A673 (cell line): ENCODE results near the gene TJAP1. TPM values are rescaled to one million over a fixed set of nuclear protein-coding genes. Genes with fewer than 3 reads are reported as not detected.

ENCODE experiments used
- BruUV-seq: library from RNA; stranded (reverse); fragments of 400-500 nt; replicated peaks from 2 replicates; lab custom pipeline; 2021; lab: Mats Ljungman, UMichigan
- CTCF ChIA-PET: fragments of 300-600 bp; sonication (Branson Sonifier 250); formaldehyde crosslinking; loops from one replicate; lab custom pipeline; 2022; ENCODE audit warnings: antibody characterized with exemption; lab: Charles Lee
- POLR2A ChIA-PET: fragments of 300-600 bp; sonication (Branson Sonifier 250); formaldehyde crosslinking; loops from one replicate; lab custom pipeline; 2022; ENCODE audit warnings: antibody characterized with exemption; ENCODE audit not compliant: low non-redundant PET; lab: Charles Lee
- DNase-seq: peaks from one replicate; pipeline ENCODE4 v3.0.0-alpha.2; 2015; ENCODE audit warnings: low spot score
- H3K27ac ChIP-seq: fragments of 200-600 bp; sonication (generic); 2 replicates; pipeline ENCODE4 v1.5.1; 2016; ENCODE audit warnings: mixed run types, low read depth, mild to moderate bottlenecking, mixed read lengths, antibody characterized with exemption, low read length; ENCODE audit not compliant: poor library complexity, severe bottlenecking
- H3K27me3 ChIP-seq: fragments of 200-600 bp; sonication (generic); replicated peaks from 2 replicates; pipeline ENCODE4 v1.6.1; 2017; ENCODE audit warnings: mixed run types, low read depth, mild to moderate bottlenecking, mixed read lengths, antibody characterized with exemption, low read length; ENCODE audit not compliant: insufficient read depth, poor library complexity
- H3K36me3 ChIP-seq: fragments of 200-600 bp; sonication (generic); 2 replicates; pipeline ENCODE4 v1.6.1; 2016; ENCODE audit warnings: mixed run types, mild to moderate bottlenecking, mixed read lengths, antibody characterized with exemption, low read length; ENCODE audit not compliant: insufficient read depth, poor library complexity, severe bottlenecking
- H3K4me1 ChIP-seq: fragments of 200-600 bp; sonication (generic); 2 replicates; pipeline ENCODE4 v1.6.1; 2017; ENCODE audit warnings: mixed run types, mild to moderate bottlenecking, mixed read lengths, antibody characterized with exemption, low read length; ENCODE audit not compliant: insufficient read depth, poor library complexity, severe bottlenecking
- H3K4me3 ChIP-seq: fragments of 200-600 bp; sonication (generic); 2 replicates; pipeline ENCODE4 v1.5.1; 2016; ENCODE audit warnings: low read depth, mixed run types, mild to moderate bottlenecking, mixed read lengths, low read length; ENCODE audit not compliant: poor library complexity, severe bottlenecking
- H3K9me3 ChIP-seq: fragments of 200-600 bp; sonication (generic); 2 replicates; pipeline ENCODE4 v1.6.1; 2016; ENCODE audit warnings: mixed run types, low read depth, mild to moderate bottlenecking, mixed read lengths, antibody characterized with exemption, low read length; ENCODE audit not compliant: poor library complexity, severe bottlenecking
- EZH2 ChIP-seq: fragments of 200-600 bp; sonication (generic); IDR thresholded peaks from 2 replicates; pipeline ENCODE4 v1.6.1; 2017; ENCODE audit warnings: borderline replicate concordance, low read depth, mild to moderate bottlenecking, mixed read lengths, antibody characterized with exemption, low read length; ENCODE audit not compliant: poor library complexity, severe bottlenecking
- intact Hi-C: fragments of 100-400 bp; cut with micrococcal nuclease; formaldehyde crosslinking; loops from one replicate; pipeline ENCODE4 v1.10.0; 2022; ENCODE audit not compliant: unreplicated experiment
- total RNA-seq: library from RNA; stranded (reverse); gene quantifications from 2 replicates; pipeline ENCODE4 v1.2.3, GENCODE V29; 2021
- TF ChIP-seq, protein P1 (sequence below): fragments of 300-800, 200-600 bp; sonication (generic); conservative IDR thresholded peaks from 2 replicates; pipeline ENCODE4 v1.5.1; 2017; ENCODE audit warnings: low read depth, mild to moderate bottlenecking, antibody characterized with exemption, low read length, moderate library complexity, mixed read lengths

TJAP1 gene
- total RNA-seq, 1 experiment from 2014 or later: 46.0 TPM

- TF ChIP-seq, protein P1, sequence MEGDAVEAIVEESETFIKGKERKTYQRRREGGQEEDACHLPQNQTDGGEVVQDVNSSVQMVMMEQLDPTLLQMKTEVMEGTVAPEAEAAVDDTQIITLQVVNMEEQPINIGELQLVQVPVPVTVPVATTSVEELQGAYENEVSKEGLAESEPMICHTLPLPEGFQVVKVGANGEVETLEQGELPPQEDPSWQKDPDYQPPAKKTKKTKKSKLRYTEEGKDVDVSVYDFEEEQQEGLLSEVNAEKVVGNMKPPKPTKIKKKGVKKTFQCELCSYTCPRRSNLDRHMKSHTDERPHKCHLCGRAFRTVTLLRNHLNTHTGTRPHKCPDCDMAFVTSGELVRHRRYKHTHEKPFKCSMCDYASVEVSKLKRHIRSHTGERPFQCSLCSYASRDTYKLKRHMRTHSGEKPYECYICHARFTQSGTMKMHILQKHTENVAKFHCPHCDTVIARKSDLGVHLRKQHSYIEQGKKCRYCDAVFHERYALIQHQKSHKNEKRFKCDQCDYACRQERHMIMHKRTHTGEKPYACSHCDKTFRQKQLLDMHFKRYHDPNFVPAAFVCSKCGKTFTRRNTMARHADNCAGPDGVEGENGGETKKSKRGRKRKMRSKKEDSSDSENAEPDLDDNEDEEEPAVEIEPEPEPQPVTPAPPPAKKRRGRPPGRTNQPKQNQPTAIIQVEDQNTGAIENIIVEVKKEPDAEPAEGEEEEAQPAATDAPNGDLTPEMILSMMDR: no peak
- no peak for TF ChIP-seq EZH2
- no peak for DNase-seq
- POLR2A ChIA-PET: no interaction called here
- BruUV-seq: no TSS peak
- intact Hi-C loops: no loop called here
- Histone ChIP-seq H3K36me3 (peaks cover 8% of the 10 kb centered on the region), H3K9me3 (no peaks in the 10 kb centered on the region), H3K27ac (no peak overlapping the region), H3K4me1 (peaks cover 7% of the 10 kb centered on the region), H3K4me3 (no peak overlapping the region), H3K27me3 (no peaks in the 10 kb centered on the region)
- CTCF ChIA-PET: interaction anchor here (0.6 kb wide), 1 partner anchor 45 kb away, joined by 3 read pairs; no protein-coding TSS in a partner anchor
Measured at GRCh38 chr6:43451939-43452338, 25.4 kb upstream of the TJAP1 start.

DNA sequence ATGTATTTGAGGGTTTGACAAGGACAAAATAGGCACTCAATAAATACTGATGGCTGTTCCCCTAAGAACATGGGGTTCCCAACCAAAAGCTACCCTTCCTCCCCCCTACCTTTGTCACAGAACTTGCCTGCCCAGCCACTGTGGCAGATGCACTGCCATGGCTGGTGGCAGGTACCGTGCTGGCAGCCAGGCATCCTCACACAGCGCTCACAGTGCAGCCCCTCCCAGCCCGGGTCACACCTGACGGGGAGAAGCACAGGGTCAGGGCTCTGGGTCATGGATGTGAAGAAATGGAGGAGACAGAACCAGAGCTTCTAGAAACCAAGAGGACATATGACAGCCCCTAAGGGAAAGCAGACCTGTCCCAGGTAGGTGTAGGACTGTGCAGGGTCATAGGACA lies 24.5 kb upstream of the TJAP1 start:
- Histone ChIP-seq H3K27me3 (no peaks in the 10 kb centered on the region), H3K27ac (no peak overlapping the region), H3K4me1 (peaks cover 10% of the 10 kb centered on the region), H3K36me3 (peaks cover 5% of the 10 kb centered on the region), H3K4me3 (no peak overlapping the region), H3K9me3 (no peaks in the 10 kb centered on the region)
- TF ChIP-seq, protein P1: no peak
- no peak for TF ChIP-seq EZH2
- no peak for DNase-seq
- intact Hi-C loops: no loop called here
- CTCF ChIA-PET: no interaction called here
- BruUV-seq: no TSS peak
- POLR2A ChIA-PET: no interaction called here

DNA sequence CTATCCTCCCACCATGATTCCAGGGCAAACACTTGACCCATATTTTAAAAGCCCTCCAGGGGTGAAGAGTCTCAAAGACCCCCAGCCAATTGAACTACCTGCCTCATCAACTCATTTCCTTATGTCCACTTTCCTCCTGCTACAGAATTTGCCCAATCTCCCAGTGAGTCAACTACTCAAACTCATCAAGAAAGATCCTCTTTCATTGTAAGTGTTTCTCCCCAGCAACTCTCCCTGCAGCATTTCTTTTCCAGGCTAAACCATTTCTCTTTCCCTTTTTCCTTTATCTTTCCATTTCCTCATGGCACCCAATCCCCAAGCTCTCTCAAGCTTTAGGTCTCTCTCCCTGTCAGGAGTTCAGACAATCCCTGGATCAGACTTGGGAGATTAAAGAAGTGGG lies 23.5 kb upstream of the TJAP1 start:
- BruUV-seq: no TSS peak
- CTCF ChIA-PET: interaction anchor here (2.0 kb wide), 1 partner anchor 53 kb away, joined by 10 read pairs; no protein-coding TSS in a partner anchor
- H3K27ac ChIP-seq: no peak overlapping the region
- peaks cover 5% of the 10 kb centered on the region for H3K36me3 ChIP-seq
- H3K9me3 ChIP-seq: no peaks in the 10 kb centered on the region
- H3K27me3 ChIP-seq: no peaks in the 10 kb centered on the region
- intact Hi-C loops: no loop called here
- no peak for DNase-seq
- H3K4me3 ChIP-seq: no peak overlapping the region
- no peak for TF ChIP-seq EZH2
- POLR2A ChIA-PET: no interaction called here
- peaks cover 10% of the 10 kb centered on the region for H3K4me1 ChIP-seq

DNA sequence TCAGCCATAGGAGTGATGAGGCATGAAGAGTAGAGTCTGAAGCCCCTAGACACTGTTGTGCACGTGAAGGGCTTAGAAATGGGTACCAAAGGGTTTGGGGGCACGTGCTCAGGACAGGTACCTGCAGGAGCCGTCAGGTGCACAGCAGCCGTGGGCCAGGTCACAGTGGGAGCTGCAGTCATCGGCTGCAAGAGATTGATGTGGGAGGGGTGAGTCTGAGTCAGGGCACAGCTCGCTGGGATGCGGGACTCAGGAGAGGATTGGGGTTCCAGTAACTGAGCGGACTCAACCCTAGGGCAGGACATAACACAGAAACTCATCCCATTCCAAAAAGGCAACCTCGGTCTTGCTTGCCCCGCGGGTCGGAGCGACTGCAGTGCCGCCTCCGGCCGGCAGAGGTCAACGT lies 23.1 kb upstream of the TJAP1 start:
- H3K9me3 ChIP-seq: no peaks in the 10 kb centered on the region
- peak overlapping the region; percentile 47 for H3K4me3 ChIP-seq
- DNase-seq: peak; percentile 68
- intact Hi-C loops: no loop called here
- H3K4me1 ChIP-seq: peaks cover 10% of the 10 kb centered on the region
- H3K27me3 ChIP-seq: no peaks in the 10 kb centered on the region
- POLR2A ChIA-PET: no interaction called here
- BruUV-seq: no TSS peak
- TF ChIP-seq EZH2: no peak
- TF ChIP-seq, protein P1: peak; percentile 84
- CTCF ChIA-PET: interaction anchor here (2.0 kb wide), 1 partner anchor 52 kb away, joined by 10 read pairs; no protein-coding TSS in a partner anchor
- no peak overlapping the region for H3K27ac ChIP-seq
- peaks cover 5% of the 10 kb centered on the region for H3K36me3 ChIP-seq
